Tibial nerve (tissue), 3 donors: Measurements from ENCODE around the gene CCL13.

Experiments used
- CTCF ChIP-seq, 5 experiments: fragments of 200-600 bp in 3 of 5; fragments of 450-650 bp in 2 of 5; sonication (generic) in 3 of 5; IDR thresholded peaks; one replicate each; pipeline ENCODE4 v1.5.1; 2016 to 2019; ENCODE audit warnings: antibody characterized with exemption in 5 of 5, mild to moderate bottlenecking in 3 of 5, moderate library complexity in 2 of 5
- POLR2A ChIP-seq, 2 donors: fragments of 450-650 bp; IDR thresholded peaks; one replicate each; pipeline ENCODE4 v1.6.1; 2017; ENCODE audit warnings: antibody characterized with exemption in 2 of 2, mild to moderate bottlenecking in 2 of 2, moderate library complexity in 2 of 2

GRCh38 chr17:34383216-34383615 lies 26.9 kb downstream of the CCL13 start:
- TF ChIP-seq CTCF (IDR thresholded peaks at IDR 0.05), result no peak
- TF ChIP-seq POLR2A (IDR thresholded peaks at IDR 0.05), result no peak
